H9 (cell line): ENCODE results near the gene FBN3. TPM values are rescaled to one million over a fixed set of nuclear protein-coding genes. Genes with fewer than 3 reads are reported as not detected.

Experiments used
- DNase-seq: peaks from one replicate; pipeline ENCODE4 v3.0.0-alpha.2; 2017
- H2AFZ ChIP-seq: one replicate; pipeline ENCODE4 v1.6.1; 2013; ENCODE audit warnings: mild to moderate bottlenecking, low read length, control low read depth, moderate library complexity
- H2AK5ac ChIP-seq: 2 replicates; pipeline ENCODE4 v1.6.1; 2013; ENCODE audit warnings: low read length, control low read depth, mixed read lengths; ENCODE audit not compliant: insufficient read length
- H2BK120ac ChIP-seq: one replicate; pipeline ENCODE4 v1.6.1; 2013; ENCODE audit warnings: low read depth, mild to moderate bottlenecking, low read length, control low read depth, inconsistent platforms; ENCODE audit not compliant: poor library complexity, severe bottlenecking
- H2BK12ac ChIP-seq: 2 replicates; pipeline ENCODE4 v1.6.1; 2013; ENCODE audit warnings: low read length, control low read depth, mixed read lengths, low read depth; ENCODE audit not compliant: insufficient read length
- H2BK15ac ChIP-seq: 2 replicates; pipeline ENCODE4 v1.6.1; 2013; ENCODE audit warnings: low read depth, low read length, control low read depth
- H2BK20ac ChIP-seq: one replicate; pipeline ENCODE4 v1.6.1; 2013; ENCODE audit warnings: low read depth, mild to moderate bottlenecking, low read length, control low read depth, inconsistent platforms; ENCODE audit not compliant: poor library complexity, severe bottlenecking
- H2BK5ac ChIP-seq: 2 replicates; pipeline ENCODE4 v1.6.1; 2013; ENCODE audit warnings: low read length, control low read depth, mixed read lengths; ENCODE audit not compliant: insufficient read length
- H3K14ac ChIP-seq: 2 replicates; pipeline ENCODE4 v1.6.1; 2013; ENCODE audit warnings: low read length, control low read depth; ENCODE audit not compliant: insufficient read depth
- H3K18ac ChIP-seq: 2 replicates; pipeline ENCODE4 v1.6.1; 2013; ENCODE audit warnings: low read depth, mild to moderate bottlenecking, mixed read lengths, low read length, control low read depth; ENCODE audit not compliant: insufficient read length
- H3K23ac ChIP-seq: 2 replicates; pipeline ENCODE4 v1.6.1; 2013; ENCODE audit warnings: low read length, control low read depth, mixed read lengths, low read depth; ENCODE audit not compliant: insufficient read length
- H3K23me2 ChIP-seq: 2 replicates; pipeline ENCODE4 v1.6.1; 2013; ENCODE audit warnings: low read depth, mild to moderate bottlenecking, mixed read lengths, low read length, control low read depth; ENCODE audit not compliant: insufficient read length, poor library complexity, severe bottlenecking
- H3K27ac ChIP-seq: 2 replicates; pipeline ENCODE4 v1.5.1; 2013; ENCODE audit warnings: low read length, control low read depth, mixed read lengths, low read depth; ENCODE audit not compliant: insufficient read length
- H3K27me3 ChIP-seq: 2 replicates; pipeline ENCODE4 v1.6.1; 2013; ENCODE audit warnings: low read length, control low read depth, inconsistent platforms; ENCODE audit not compliant: insufficient read depth
- H3K4ac ChIP-seq: 2 replicates; pipeline ENCODE4 v1.6.1; 2013; ENCODE audit warnings: low read depth, mild to moderate bottlenecking, control low read depth, inconsistent platforms, low read length, moderate library complexity
- H3K4me1 ChIP-seq: 2 replicates; pipeline ENCODE4 v1.6.1; 2013; ENCODE audit warnings: low read length, control low read depth, inconsistent platforms; ENCODE audit not compliant: insufficient read depth
- H3K4me2 ChIP-seq: 2 replicates; pipeline ENCODE4 v1.6.1; 2013; ENCODE audit warnings: low read length, control low read depth, mixed read lengths; ENCODE audit not compliant: insufficient read length, insufficient read depth
- H3K56ac ChIP-seq: 2 replicates; pipeline ENCODE4 v1.6.1; 2013; ENCODE audit warnings: low read depth, mild to moderate bottlenecking, mixed read lengths, low read length, control low read depth; ENCODE audit not compliant: insufficient read length
- H3K79me1 ChIP-seq: 2 replicates; pipeline ENCODE4 v1.6.1; 2013; ENCODE audit warnings: low read depth, mild to moderate bottlenecking, moderate library complexity, low read length, control low read depth, inconsistent platforms; ENCODE audit not compliant: insufficient read depth, poor library complexity, severe bottlenecking
- H3K79me2 ChIP-seq: 2 replicates; pipeline ENCODE4 v1.6.1; 2013; ENCODE audit warnings: low read length, control low read depth, inconsistent platforms; ENCODE audit not compliant: insufficient read depth
- H3K9ac ChIP-seq: 2 replicates; pipeline ENCODE4 v1.6.1; 2013; ENCODE audit warnings: low read length, control low read depth, mixed read lengths; ENCODE audit not compliant: insufficient read length; ENCODE audit errors: extremely low read depth
- H3K9me3 ChIP-seq: one replicate; pipeline ENCODE4 v1.6.1; 2013; ENCODE audit warnings: low read depth, low read length, inconsistent platforms; ENCODE audit not compliant: control insufficient read depth
- H3T11ph ChIP-seq: one replicate; pipeline ENCODE4 v1.6.1; 2013; ENCODE audit warnings: mild to moderate bottlenecking, low read length, control low read depth, inconsistent platforms
- H4K20me1 ChIP-seq: one replicate; pipeline ENCODE4 v1.6.1; 2013; ENCODE audit not compliant: control insufficient read depth, insufficient read length, insufficient read depth
- H4K5ac ChIP-seq: 2 replicates; pipeline ENCODE4 v1.6.1; 2013; ENCODE audit warnings: low read depth, mild to moderate bottlenecking, mixed read lengths, low read length, control low read depth; ENCODE audit not compliant: insufficient read length
- H4K8ac ChIP-seq: replicated peaks from 2 replicates; pipeline ENCODE4 v1.6.1; 2013; ENCODE audit warnings: low read length, control low read depth, mixed read lengths, low read depth; ENCODE audit not compliant: insufficient read length
- H4K91ac ChIP-seq: 2 replicates; pipeline ENCODE4 v1.6.1; 2013; ENCODE audit warnings: low read depth, mild to moderate bottlenecking, moderate library complexity, mixed read lengths, low read length, control low read depth; ENCODE audit not compliant: insufficient read length
- H3K27ac Mint-ChIP-seq, 3 experiments: 2 replicates in 2 of 3; 3 replicates in 1 of 3; pipeline ENCODE4 v1.8.0; 2020 to 2021; ENCODE audit warnings: mixed read lengths in 3 of 3, mild to moderate bottlenecking in 1 of 3, moderate library complexity in 1 of 3
- H3K27me3 Mint-ChIP-seq: 2 replicates; pipeline ENCODE4 v1.8.0; 2021; ENCODE audit warnings: low read depth, mild to moderate bottlenecking, moderate library complexity, mixed read lengths
- H3K36me3 Mint-ChIP-seq, 3 experiments: 2 replicates in 2 of 3; 3 replicates in 1 of 3; pipeline ENCODE4 v1.8.0; 2020 to 2021; ENCODE audit warnings: low read depth in 3 of 3, mixed read lengths in 3 of 3; ENCODE audit not compliant: insufficient read depth in 1 of 3
- H3K4me1 Mint-ChIP-seq, 2 experiments: 2 replicates each; pipeline ENCODE4 v1.8.0; 2020; ENCODE audit warnings: mixed read lengths in 2 of 2
- H3K4me3 Mint-ChIP-seq, 2 experiments: 2 replicates in 1 of 2; 3 replicates in 1 of 2; pipeline ENCODE4 v1.8.0; 2020 to 2021; ENCODE audit warnings: mild to moderate bottlenecking in 2 of 2, mixed read lengths in 2 of 2, moderate library complexity in 1 of 2
- H3K9me3 Mint-ChIP-seq, 2 experiments: 2 replicates in 1 of 2; 3 replicates in 1 of 2; pipeline ENCODE4 v1.8.0; 2020; ENCODE audit warnings: mild to moderate bottlenecking in 2 of 2, mixed read lengths in 2 of 2, moderate library complexity in 1 of 2
- WGBS: extraction: QIAGEN DNeasy Blood & Tissue Kit; methylation state at CpG from one replicate; pipeline ENCODE4 v1.1.7; 2013; ENCODE audit warnings: missing lambda C conversion rate, low lambda C conversion rate, mixed read lengths; ENCODE audit not compliant: insufficient read length; ENCODE audit errors: extremely low coverage; 5-methylcytosine and 5-hydroxymethylcytosine counted together
- total RNA-seq: library from RNA; stranded (reverse); gene quantifications from 2 replicates; pipeline ENCODE4 v1.2.1, GENCODE V29; 2021
- TF ChIP-seq, protein P1 (sequence below): fragments of 200-600 bp; sonication (generic); conservative IDR thresholded peaks from 3 replicates; pipeline ENCODE4 v1.8.0; 2021; ENCODE audit warnings: antibody characterized with exemption, mild to moderate bottlenecking

Gene FBN3
- total RNA-seq, 1 experiment from 2014 or later = 31.0 TPM

DNA sequence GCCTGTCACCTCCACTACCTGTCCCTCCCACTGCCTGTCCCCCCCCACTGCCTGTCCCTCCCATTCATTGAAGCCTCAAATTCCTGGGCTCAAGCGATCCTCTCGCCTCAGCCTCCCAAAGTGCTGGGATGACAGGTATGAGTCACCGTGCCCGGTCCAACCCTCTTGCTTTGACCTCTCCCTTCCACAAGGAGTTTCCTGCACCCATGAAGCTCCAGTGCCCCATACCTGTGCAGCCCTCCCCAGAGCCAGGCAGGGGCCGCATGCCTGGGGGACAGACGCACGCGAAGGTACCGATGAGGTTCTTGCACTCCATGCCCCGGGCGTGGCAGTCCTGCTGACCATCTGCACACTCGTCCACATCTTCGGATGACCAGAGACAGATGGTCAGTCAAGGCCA is 62.5 kb downstream of the FBN3 start:
- Histone ChIP-seq H2BK20ac (no peak overlapping the region), H4K8ac (no peak overlapping the region), H3K23ac (no peak overlapping the region), H3K79me1 (no peaks in the 10 kb centered on the region), H3K4ac (no peak overlapping the region), H4K5ac (no peak overlapping the region), H2AK5ac (no peak overlapping the region), H3K9me3 (no peaks in the 10 kb centered on the region), H3K27ac (no peak overlapping the region), H4K20me1 (no peaks in the 10 kb centered on the region), H3K56ac (no peak overlapping the region), H3K18ac (no peak overlapping the region), H3K27me3 (no peaks in the 10 kb centered on the region), H3T11ph (no peak overlapping the region), H3K4me1 (no peaks in the 10 kb centered on the region), H3K14ac (no peak overlapping the region), H3K4me2 (no peak overlapping the region), H2BK15ac (no peak overlapping the region), H2BK12ac (no peak overlapping the region), H3K79me2 (no peaks in the 10 kb centered on the region), H2BK120ac (no peak overlapping the region), H3K9ac (no peak overlapping the region), H2BK5ac (no peak overlapping the region), H4K91ac (no peak overlapping the region), H2AFZ (no peak overlapping the region), H3K23me2 (no peaks in the 10 kb centered on the region)
- no CpG with 5 or more reads among the region's 13 CpGs for WGBS
- TF ChIP-seq, protein P1, sequence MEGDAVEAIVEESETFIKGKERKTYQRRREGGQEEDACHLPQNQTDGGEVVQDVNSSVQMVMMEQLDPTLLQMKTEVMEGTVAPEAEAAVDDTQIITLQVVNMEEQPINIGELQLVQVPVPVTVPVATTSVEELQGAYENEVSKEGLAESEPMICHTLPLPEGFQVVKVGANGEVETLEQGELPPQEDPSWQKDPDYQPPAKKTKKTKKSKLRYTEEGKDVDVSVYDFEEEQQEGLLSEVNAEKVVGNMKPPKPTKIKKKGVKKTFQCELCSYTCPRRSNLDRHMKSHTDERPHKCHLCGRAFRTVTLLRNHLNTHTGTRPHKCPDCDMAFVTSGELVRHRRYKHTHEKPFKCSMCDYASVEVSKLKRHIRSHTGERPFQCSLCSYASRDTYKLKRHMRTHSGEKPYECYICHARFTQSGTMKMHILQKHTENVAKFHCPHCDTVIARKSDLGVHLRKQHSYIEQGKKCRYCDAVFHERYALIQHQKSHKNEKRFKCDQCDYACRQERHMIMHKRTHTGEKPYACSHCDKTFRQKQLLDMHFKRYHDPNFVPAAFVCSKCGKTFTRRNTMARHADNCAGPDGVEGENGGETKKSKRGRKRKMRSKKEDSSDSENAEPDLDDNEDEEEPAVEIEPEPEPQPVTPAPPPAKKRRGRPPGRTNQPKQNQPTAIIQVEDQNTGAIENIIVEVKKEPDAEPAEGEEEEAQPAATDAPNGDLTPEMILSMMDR = no peak
- Mint-ChIP-seq H3K9me3 (peaks cover 0 to 1% of the 10 kb centered on the region in 2 experiments; a peak in 1 of 5 replicates), H3K27ac (no peak overlapping the region), H3K27me3 (no peaks in the 10 kb centered on the region; the same call in 1 of the 2 replicates), H3K4me3 (no peak overlapping the region), H3K4me1 (peaks cover 3 to 9% of the 10 kb centered on the region in 2 experiments), H3K36me3 (peaks cover 27 to 41% (median 30%) of the 10 kb centered on the region in 3 experiments; a peak in 6 of 7 replicates)
- DNase-seq = no peak
